ENCODE data around the gene PSMG1.
"Not testable (repeated sequence)": the region's sequence is repeated elsewhere in the genome, so short reads cannot be mapped to it uniquely, and the experiment has no call there.

Gene PSMG1

DNA sequence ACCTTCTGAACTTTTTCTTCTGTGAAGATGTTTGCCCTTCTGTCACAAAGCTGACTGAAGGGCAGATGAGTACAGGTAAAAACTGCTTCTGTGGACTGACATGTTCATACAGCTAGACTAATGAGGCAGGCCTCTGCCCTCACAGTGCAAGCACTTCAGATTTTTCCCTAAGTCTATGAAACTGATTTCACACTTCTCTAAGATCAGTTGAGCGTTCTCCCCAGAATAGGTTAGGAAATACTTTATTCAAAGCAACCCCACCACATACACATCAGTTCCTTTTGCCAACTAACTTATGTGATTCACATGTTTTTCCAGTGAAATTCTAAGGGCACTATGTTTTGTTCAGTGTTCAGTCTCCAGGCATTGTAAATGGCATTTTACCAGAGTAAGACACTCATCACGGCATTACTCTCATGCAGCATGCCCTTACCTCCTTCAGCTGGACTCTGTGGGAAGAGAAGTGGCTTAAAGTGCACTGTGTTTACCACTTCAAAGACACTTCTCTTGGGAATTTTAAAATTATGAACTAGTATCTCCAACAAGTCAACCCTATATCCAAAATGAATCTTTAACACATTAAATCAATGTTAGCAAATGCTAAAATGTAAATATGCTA is 5.4 kb upstream of the PSMG1 start:
- no peak for DNase-seq (ENCODE audit: low read depth)

DNA sequence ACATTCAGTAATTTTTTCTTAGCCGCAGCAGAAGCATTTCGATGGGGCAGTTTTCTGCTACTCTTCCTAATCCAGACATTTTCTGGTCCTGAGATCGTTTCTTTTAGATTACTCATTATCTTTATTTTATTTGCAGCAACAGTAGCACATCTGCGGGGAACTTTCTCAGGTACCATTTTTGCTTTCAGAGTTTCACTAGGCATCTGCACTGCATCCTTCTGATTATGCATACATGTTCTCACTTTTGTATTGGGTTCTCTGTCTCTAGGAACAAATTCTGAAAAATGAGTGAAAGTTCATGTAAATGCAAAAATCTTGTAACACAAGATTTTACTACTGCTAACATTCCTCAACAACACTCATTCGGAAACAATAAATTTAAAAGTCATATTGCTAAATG is 3.9 kb upstream of the PSMG1 start:
- no peak for DNase-seq (ENCODE audit: low read depth)

DNA sequence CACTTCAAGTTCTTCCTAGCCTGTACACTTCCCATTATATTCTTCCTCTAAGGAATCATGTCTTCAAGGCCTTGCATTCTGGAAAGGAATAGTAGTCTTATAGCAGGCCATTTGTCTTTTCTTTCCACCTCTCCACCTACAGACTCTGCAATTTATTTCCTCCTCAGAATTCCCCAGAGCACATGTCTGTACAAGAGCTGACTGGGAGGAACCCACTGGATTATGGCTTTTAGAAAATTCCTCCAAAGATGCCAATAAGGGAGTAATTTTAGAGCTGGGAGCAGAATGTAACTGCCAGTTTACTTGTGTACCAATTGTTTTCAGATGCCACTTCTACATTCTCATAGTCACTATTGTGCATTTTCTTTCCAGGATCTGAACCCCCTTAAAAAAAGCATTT is 3.4 kb upstream of the PSMG1 start:
- DNase-seq (ENCODE audit: low read depth), result no peak

- no peak for DNase-seq (ENCODE audit: low read depth)
Measured at GRCh38 chr21:39185157-39185556, 1.9 kb upstream of the PSMG1 start.

GRCh38 chr21:39184050-39184980 is 1.1 kb upstream of the PSMG1 start:
- DNase-seq (ENCODE audit: low read depth), result no peak

DNA sequence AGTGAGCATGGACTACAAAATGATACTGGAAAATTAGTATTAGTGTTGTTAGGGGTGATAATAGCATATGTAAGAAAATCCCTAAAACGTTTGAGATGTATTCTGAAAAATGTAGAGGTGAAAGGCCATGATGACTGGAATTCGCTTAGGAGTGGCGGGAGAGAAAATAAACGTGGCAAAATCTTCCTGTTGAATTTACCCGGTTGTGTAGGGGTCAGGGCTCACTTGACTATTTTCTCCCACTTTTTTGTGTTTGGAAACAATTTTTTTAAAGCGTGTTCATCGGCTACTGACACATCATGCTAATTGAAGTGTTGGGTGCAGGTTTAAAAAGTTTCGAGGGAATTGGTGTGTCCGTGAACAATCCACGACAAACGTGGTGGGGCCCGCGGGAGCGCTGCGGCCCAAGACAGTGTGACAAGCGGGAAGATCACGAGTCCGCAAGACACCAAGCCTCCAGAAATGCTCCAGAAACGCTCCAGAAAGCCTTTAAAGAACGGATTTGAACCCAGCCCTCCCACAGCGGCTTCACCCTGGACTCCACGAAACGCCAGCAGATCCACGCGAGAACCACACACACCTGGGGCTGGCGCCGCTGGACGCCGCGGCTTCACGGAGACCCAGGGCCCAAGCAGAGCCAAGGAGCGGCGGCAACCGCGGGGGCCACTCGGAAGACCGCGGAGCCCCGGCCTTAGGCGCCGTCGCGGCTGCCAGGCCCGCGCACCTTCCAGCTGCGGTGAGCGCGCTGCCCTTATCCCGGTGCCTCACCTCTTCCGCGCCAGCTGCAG is 573 bp downstream of the PSMG1 start:
- peak; percentile 21 for DNase-seq (ENCODE audit: low read depth)

DNA sequence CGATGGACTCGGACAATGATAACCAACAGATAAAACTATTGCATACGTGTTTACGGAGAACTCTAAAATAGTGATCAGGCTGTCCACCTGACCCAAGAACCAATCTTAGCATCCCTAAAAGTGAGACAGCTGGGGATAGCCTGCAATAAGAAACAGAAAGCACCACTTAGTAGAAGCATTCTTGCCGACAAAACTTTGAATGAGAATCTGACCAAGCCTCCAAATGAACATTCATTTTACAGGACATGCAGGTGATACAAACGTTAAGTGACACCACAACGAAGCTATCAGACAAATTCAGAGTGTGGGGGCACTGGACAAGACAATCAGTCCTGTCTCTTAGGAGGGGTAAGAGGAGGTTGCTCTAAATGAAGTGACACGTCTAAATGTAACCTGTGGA is 1.2 kb downstream of the PSMG1 start:
- no peak for DNase-seq (ENCODE audit: low read depth)

- no peak for DNase-seq (ENCODE audit: low read depth)
Measured at GRCh38 chr21:39181205-39181818, 1.9 kb downstream of the PSMG1 start.

GRCh38 chr21:39180429-39181019 is 2.7 kb downstream of the PSMG1 start:
- DNase-seq (ENCODE audit: low read depth), result no peak

GRCh38 chr21:39178421-39178820 is 4.8 kb downstream of the PSMG1 start:
- DNase-seq (ENCODE audit: low read depth), result no peak

DNA sequence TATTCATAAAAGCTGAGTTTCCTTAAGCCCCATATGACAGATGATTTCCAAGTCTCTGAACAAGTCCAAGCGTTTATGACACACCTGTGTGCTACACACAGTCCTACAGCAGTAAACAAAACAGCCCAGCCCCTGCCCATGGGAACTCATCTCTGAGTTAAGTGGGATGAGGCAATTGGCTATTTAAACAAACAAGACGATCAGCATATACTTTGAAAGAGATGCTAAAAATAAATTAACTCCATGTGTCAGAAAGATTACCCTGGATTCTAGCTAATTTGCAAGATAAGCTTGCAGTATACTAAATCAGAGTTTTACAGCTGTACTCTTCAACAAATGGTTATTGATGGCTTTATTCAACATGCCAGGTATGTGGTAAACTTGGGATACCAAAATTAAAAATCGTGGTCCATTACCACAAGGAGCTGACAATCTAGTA is 7.0 kb downstream of the PSMG1 start:
- DNase-seq (ENCODE audit: low read depth), result no peak

- no peak for DNase-seq (ENCODE audit: low read depth)
Measured at GRCh38 chr21:39175665-39176064, 7.6 kb downstream of the PSMG1 start.

DNA sequence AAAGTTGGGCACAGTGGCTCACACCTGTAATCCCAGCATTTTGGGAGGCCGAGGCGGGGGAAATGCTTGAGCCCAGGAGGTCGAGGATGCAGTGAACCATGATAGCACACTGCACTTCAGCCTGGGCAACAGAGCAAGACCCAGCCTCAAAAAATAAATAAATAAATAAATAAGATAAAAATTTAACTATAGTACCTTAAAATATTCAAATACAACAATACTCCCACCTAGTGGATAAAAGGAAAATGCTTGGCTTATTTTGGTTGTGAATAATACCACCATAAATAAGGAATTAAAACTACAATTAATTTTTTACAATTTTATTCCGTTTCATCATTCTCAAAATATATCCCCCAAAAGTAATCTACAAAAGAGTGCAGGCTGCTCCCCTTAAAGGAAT is 8.1 kb downstream of the PSMG1 start:
- no peak for DNase-seq (ENCODE audit: low read depth)

DNA sequence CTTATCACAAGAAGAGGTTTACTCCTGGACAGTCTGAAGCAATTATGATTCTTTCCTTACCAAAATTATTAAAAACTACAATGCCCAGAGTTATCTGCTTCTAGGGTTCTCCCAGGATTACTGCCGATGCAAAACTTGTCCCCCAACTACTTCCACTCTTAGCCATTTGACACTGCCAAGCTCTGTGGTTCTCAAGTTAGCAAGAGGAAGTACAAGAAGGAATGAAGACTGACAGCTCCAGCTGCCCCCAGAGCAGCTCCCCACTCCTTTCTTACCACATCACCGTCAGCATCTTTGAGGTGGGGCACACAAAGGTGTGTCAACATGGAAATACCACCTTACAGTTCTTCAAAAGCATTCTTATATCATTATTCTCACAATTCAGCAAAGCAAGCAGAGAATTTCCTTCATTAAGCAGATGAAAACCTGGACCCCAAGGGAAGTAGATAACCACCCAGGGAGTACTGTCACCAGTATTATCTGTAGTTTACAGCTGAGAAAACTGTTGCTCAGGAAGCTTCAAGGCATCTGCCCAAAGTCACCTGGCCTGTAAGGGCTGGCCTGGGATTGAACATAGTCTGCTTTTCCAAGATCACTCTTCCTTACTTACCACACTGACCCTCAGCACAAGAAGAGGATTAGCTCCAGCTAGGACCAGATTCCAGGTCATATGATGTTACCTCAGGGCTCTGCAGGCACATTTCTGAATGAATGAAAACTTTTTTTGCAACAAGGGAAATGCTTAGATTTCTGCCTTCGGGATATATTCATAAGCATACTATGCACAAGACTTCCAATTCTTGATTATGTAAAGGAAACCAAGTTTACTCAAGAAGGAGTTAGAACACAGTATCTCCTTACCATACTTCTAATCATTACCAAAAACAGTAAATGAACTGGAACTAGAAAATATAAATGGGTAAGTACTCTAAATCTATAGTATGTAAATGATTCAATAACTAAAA is 9.3 kb downstream of the PSMG1 start:
- DNase-seq (ENCODE audit: low read depth), result no peak

GRCh38 chr21:39169906-39170305 is 13.3 kb downstream of the PSMG1 start:
- DNase-seq (ENCODE audit: low read depth), result no peak

DNA sequence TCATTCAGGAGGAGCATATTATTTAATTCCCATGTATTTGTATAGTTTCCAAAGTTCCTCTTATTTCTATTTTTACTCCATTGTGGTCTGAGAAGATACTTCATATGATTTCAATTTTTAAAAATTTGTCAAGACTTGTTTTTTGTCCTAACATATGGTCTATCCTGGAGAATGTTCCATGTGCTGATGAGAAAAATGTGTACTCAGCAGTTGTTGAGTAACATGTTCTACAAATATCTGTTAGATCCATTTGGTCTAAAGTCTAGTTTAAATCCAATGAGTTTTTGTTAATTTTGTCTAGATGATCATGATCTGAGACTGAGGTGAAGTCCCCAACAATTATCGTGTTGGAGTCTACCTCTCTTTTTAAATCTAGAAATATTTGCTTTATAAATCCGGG is 14.5 kb downstream of the PSMG1 start:
- no peak for DNase-seq (ENCODE audit: low read depth)

- no peak for DNase-seq (ENCODE audit: low read depth)
Measured at GRCh38 chr21:39164523-39164922, 18.7 kb downstream of the PSMG1 start.

GRCh38 chr21:39161064-39161463 is 22.2 kb downstream of the PSMG1 start:
- no peak for DNase-seq (ENCODE audit: low read depth)

DNA sequence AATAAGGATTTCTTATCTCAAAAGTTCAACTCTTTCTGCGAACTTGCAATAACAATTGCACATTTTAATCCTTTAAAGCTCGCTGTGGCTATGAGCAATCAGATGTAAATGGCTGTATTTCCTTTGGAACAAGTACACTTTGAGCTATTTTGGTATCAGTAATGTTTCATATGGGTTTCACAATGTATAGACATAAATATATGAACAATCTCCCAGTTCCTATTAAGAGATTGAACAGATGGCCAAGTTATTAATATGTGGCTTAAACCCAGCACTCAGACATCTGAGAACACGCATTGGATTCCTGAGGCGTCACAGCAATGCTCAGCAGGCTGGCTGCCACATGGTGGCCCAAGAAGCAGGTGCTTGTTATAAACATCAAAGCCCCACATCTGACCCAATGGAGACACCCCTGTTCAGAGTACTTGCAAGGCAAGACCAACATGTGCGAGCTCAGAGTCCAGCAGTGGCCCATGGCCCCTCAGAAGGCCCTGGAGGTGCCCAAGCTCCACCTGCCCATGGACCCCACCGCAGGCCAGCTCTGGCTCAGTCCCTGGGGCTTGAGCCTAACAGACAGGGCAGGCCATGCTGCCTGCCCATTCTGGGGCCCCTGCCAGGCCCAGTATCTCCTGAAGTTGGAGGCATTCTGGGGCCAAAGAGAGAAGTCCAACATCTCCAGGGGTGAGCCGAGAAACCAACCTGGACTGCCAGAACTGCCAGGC is 23.7 kb downstream of the PSMG1 start:
- no peak for DNase-seq (ENCODE audit: low read depth)

DNA sequence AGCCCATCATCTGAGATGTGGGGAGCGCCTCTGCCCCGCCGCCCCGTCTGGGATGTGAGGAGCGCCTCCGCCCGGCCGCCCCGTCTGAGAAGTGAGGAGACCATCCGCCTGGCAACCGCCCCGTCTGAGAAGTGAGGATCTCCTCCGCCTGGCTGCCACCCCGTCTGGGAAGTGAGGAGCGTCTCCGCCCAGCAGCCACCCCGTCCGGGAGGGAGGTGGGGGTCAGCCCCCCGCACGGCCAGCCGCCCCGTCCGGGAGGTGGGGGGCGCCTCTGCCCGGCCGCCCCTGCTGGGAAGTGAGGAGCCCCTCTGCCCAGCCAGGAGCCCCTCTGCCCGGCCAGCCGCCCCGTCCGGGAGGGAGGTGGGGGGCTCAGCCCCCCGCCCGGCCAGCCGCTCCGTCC is 26.0 kb downstream of the PSMG1 start:
- DNase-seq (ENCODE audit: low read depth), result not testable (repeated sequence)
